ENCODE measurements around the gene ST3GAL3.
"Not testable (repeated sequence)": the region's sequence is repeated elsewhere in the genome, so short reads cannot be mapped to it uniquely, and the experiment has no call there.

The ST3GAL3 gene

DNA sequence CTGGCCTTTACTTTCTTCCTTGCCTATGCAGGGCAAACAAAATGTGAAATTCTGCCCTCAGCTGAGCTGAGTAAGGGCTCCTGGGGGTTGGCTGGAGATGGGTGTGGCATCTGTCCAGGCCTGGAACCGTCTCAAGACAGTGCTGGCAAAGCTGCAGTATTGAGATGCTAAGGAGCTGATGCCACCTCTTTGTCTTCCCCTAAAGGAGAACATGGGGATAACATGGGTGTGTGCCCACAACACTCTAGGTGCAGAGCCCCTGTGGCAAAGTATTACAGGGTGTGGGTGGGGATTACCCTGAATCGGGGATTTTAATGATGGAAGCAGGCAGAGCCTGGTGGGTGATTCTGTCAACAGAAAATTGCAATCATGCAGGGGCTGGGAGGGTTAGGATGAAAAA is 2.5 kb upstream of the ST3GAL3 start:
- DNase-seq, result no peak

- no peak for DNase-seq
Observed at GRCh38 chr1:43705334-43705733, 2.0 kb upstream of the ST3GAL3 start.

DNA sequence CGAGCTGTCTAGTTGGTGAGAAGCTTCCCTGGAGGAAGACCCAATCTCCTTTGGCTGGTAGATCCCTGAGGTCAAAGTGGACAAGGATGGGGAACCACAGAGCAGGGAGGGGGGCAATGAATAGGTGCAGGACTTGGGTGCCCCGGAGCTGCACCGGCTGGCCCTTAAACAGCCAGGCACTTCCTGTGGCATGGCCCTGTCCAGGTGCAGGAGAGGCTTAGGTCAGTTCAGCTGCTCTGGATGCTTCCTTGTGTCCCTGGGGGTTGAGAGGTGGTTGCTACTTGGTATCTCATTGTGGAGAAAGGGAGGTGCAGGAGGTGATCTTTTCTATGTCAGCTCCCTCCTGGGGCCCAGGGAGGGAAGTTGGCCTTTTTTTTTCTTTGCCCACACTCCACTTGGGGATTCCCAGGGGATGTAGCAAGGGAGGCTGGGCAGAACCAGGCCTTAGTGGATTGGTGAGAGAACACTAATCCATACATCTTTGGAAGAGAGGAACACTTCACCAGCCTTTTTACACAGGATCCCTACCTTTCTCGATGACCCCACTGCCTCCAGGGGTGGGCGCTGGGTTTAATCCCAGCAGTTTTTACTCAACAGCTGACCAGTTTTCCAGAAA is 1.2 kb upstream of the ST3GAL3 start:
- no peak for DNase-seq

DNA sequence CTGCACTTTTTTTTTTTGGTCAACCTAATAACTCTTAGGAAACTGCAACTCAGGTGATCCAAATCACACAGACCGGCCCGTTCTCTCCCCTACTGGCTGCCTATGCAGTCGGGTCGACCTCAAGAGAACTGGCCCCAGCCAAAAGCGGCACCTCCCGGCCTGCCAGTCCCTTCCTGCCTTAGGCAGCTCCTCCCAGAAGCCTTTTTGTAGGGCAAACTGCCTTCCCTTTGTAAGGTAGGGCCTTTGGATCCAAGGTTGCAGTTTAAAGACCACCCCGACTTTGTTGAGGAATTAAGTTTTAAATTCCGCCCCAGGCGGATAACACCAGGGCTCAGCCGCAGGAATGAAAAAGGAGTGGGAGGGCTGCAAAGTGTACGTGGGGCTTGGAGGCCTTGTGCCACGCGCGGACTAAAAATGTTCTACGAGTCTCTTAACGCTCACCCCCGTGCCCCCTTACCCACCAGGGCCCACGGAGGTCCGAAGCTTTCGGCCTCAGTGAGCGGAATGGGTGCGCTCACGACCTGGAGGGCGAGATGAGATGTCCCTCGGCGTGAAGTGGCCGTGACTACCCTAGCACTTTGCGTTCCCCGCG is 642 bp upstream of the ST3GAL3 start:
- DNase-seq, result peak; percentile 68

DNA sequence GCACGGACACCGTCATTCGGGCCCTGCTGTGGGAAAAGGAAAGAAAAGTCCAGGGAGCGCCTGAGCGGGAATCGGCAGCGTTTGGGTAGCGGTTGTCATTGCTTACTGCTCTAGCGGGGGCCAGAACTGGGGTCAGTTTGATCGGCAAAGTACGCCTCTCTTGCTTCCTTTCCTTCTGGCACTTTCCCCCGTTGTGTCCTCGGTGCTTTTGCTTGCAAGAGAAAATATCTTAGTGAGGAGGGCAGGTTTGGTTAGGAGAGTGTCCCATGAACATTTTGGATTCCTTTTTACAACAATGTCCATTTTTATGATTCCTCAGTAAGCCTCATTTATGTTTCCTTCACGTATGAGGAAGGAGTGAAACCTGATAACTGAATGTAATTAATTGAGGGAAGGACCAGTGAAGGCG is 670 bp downstream of the ST3GAL3 start:
- DNase-seq, result no peak

DNA sequence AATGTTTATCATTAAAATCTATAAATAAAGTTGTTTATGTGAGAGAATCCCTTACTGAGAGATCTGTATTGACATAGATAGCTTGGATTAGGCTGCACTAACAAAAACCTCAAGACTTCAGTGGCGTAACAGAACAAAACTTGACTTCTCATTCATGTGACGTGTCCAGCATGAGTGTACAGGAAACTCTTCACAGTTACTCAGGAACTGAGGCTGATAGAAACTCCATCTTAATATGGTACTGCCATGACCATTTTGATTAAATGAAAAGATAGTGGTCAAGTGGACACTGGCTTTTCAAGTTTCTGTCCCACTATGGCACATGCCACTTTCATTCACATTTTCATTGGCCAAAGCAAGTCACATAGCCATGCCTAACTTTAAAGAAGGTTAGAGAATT is 3.7 kb downstream of the ST3GAL3 start:
- no peak for DNase-seq

DNA sequence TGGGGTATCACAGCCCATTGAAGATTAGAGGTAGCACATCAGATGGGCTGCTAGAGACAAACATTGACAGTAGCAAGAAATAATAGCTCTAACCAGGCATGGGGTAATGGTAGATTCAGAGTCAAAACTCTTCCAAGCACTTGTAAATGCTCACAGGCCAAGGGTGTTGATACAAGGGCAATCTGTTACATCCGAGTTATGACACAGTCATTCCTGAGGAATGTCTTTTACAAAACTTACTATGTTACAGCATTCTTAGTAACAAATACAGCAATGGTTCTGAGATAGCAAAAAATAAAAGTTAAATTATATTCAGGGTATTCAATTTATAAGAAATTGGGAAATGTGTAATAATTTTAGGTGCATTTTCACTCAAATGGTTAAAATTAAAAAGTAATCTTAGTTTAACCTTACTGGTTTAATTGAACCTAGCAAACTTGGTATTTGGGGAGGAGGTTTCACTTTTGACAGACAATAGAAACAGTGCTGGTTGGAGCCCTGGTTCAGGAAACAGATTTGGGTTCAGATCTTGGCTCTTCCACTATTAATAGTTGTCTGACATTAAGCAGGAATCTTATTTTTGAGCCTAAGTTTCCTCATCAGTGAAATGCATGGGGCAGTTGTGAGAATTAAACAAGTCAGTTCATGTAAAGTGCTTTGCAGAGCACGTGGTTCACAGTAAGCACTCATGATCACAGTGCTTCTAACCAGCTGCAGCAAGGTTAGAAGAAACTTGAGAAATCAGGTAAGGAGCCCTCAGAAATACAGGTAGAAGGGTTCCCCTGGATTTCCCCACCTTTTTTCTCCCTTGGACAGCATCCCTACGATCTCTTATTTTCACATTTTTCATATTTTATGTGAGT is 4.4 kb downstream of the ST3GAL3 start:
- DNase-seq, result no peak

- DNase-seq, result no peak
Observed at GRCh38 chr1:43716559-43717281, 9.4 kb downstream of the ST3GAL3 start.

GRCh38 chr1:43719063-43719462 is 11.7 kb downstream of the ST3GAL3 start:
- no peak for DNase-seq

- not testable (repeated sequence) for DNase-seq
Observed at GRCh38 chr1:43719670-43720419, 12.5 kb downstream of the ST3GAL3 start.

GRCh38 chr1:43722810-43723209 is 15.5 kb downstream of the ST3GAL3 start:
- no peak for DNase-seq

DNA sequence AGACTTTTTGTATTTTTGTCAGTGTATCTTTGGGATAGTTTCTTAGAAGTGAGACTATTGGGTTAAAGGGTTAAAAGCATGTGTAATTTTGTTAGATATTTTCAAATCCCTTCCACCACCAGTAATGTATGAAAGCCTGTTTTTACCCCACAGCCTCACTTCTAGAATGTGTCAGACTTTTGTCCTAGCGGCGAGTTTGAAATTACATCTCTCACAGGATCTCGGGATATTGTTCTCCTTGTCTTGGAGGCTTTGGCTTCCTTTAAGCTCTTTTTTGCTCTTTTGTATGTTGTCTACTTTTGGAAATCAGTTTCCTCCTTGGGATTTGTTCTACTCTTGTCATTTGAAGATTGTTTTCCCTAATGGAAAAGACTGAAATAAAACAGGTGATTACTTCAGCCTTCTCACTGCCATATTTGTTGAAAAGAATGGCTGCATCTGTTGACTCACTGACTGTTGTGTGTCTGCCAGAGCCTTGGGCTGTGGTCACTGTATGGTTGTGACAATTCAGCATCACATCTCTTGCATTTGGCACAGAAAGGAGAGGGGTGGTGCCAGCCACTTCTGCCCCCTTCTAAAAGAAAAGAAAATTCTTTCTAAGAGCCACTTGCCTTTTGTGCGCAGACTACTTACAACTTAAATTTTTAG is 22.6 kb downstream of the ST3GAL3 start:
- no peak for DNase-seq

GRCh38 chr1:43731867-43732531 is 24.7 kb downstream of the ST3GAL3 start:
- DNase-seq, result no peak

- no peak for DNase-seq
Observed at GRCh38 chr1:43736819-43737218, 29.5 kb downstream of the ST3GAL3 start.

GRCh38 chr1:43742026-43742425 is 34.7 kb downstream of the ST3GAL3 start:
- no peak for DNase-seq

DNA sequence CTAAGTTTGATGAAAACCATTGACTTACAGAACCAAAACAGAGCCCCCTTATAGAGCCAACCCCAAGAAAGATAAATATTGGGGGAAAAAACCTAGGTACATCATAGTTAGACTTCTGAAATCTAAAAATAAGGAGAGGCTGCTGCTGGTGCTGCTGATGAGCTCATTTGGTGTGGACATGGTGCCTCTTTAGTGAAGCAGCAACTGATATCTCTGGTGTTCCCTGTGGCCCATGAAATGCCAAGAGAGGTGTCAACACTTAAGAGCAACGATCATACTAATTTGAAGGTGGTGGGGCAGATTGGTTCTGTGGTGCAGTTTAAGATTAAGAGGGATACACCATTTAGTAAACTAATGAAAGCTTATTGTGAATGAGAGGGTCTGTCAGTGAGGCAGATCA is 35.9 kb downstream of the ST3GAL3 start:
- DNase-seq, result no peak

DNA sequence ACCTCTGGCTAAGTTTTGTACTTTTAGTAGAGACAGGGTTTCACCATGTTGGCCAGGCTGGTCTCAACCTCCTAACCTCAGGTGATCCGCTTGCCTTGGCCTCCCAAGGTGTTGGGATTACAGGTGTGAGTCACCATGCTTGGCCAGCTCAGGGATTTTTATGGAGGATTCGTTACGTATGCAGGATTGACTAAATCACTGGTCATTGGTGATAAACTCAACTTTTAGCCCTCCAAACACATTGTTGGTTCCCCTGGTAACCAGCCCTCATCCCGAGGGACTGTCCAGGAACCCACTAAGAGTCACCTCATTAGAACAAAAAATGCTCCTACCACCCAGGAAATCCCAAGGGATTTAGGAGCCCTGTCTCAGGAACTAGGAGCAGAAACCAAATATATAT is 40.4 kb downstream of the ST3GAL3 start:
- no peak for DNase-seq

- no peak for DNase-seq
Observed at GRCh38 chr1:43750083-43750482, 42.7 kb downstream of the ST3GAL3 start.

DNA sequence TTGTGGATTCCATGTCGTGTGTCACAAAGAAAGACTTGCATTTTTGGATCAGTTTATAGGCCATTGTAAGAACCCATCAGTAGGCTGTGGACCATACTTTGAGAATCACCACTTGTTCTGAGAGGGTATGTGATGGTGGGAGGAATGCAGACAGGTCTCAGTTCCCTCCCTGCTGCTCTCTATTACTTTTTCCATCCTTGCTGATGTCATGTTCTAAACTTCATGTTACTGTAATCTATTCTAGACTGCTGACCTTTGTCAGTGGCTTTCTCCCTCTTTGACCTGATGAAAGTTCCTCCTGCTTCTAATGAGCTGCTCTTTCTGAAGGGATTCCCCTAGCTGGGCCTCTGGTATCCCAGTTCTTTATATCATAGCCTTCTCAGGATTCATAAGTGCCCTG is 46.1 kb downstream of the ST3GAL3 start:
- DNase-seq, result no peak

DNA sequence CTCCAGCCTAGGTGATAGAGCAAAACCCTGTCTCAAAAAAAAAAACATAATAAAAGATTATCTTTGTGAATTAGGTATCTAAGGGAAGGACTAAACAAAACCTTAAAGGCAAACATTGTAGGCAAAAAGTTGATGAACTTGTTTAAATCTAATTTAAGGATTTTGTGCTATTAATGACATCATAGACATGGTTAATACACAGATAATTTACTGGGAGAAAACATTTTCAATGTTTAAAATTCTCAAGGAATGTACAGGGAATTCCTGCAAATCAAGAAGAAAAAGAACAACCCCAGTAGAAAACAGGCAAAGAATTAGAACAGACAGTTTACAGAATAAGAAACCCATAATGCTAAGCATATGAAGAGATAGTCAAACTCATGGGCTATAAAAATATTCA is 47.6 kb downstream of the ST3GAL3 start:
- DNase-seq, result no peak

GRCh38 chr1:43757343-43758053 is 50.2 kb downstream of the ST3GAL3 start:
- no peak for DNase-seq
